HTR-8/SVneo (cell line): ENCODE results near the gene KRTAP4-5.
"Not testable (repeated sequence)": the region's sequence is repeated elsewhere in the genome, so short reads cannot be mapped to it uniquely, and the experiment has no call there.

Source experiments
- DNase-seq: peaks from one replicate; pipeline ENCODE4 v3.0.0; 2011; ENCODE audit warnings: low spot score, mixed read lengths; ENCODE audit not compliant: insufficient read length
- FAIRE-seq: peaks from 2 replicates; lab custom pipeline; 2011; peaks lifted over from hg19 to GRCh38; lab: Jason Lieb, UNC

KRTAP4-5 gene

GRCh38 chr17:41149652-41149985, at the start of gene KRTAP4-5:
KRTAP4-5 (minus strand) TSS chr17:41149825; CDS start chr17:41149767, 58 bp downstream.
- no peak for DNase-seq
- peak; percentile 13 for FAIRE-seq

GRCh38 chr17:41196068-41196467, 46.4 kb upstream of the KRTAP4-5 start:
- no peak for DNase-seq
- no peak for FAIRE-seq

GRCh38 chr17:41190328-41190727, 40.7 kb upstream of the KRTAP4-5 start:
- DNase-seq (no peak), FAIRE-seq (peak; percentile 74)

DNA sequence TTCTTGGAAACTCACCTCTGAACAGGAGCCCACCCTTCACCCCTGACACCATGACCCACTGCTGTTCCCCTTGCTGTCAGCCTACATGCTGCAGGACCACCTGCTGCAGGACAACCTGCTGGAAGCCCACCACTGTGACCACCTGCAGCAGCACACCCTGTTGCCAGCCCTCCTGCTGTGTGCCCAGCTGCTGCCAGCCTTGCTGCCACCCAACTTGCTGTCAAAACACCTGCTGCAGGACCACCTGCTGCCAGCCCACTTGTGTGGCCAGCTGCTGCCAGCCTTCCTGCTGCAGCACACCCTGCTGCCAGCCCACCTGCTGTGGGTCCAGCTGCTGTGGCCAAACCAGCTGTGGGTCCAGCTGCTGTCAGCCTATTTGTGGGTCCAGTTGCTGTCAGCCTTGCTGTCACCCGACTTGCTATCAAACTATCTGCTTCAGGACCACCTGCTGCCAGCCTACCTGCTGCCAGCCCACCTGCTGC, 40.3 kb upstream of the KRTAP4-5 start, which contains the start of gene KRTAP9-1:
Gene KRTAP9-1 (plus strand): TSS at position 51 of the 482 bp plus-strand sequence. CDS start 0 bp downstream, at position 51.
- FAIRE-seq, DNase-seq: not testable (repeated sequence)

DNA sequence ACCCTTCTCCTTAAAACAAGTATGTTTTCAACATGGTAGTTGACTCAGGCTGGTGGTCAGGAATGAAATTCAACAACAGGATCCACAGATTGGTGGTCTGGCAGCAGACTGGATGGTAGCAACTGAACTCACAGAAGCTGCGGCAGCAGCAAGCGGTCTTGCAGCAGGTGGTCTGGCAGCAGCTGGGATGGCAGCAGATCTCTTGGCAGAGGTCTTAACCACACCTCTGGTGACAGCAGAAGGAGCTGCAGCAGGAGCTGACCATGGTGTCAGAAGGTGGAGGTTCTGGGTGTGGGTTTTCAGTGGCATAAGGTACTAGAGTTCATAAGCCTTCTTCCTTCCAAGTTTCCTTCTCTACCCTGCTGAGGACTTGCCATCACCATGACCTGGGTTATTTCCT, 37.2 kb upstream of the KRTAP4-5 start:
- FAIRE-seq (no peak), DNase-seq (no peak)

- DNase-seq, result no peak
- peak; percentile 9 for FAIRE-seq
Measured at GRCh38 chr17:41185001-41185400, 35.4 kb upstream of the KRTAP4-5 start.

DNA sequence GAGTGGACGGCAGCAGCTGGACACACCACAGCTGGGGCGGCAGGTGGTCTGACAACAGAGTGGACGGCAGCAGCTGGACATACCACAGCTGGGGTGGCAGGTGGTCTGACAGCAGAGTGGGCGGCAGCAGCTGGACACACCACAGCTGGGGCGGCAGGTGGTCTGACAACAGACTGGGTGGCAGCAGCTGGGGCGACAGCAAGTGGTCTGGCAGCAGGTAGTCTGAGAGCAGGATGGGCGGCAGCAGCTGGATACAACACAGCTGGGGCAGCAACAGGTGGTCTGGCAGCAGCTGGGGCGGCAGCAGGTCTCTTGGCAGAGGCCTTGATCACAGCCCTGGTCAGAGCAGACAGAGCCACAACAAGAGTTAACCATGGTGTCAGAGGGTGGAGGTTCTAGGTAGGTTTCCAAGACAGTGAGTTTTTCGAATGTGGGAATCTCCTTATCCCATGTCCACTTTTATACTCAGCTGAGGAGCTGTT, 34.9 kb upstream of the KRTAP4-5 start, which contains the start of gene KRTAP4-1:
Gene KRTAP4-1 (minus strand): TSS at position 432 of the 482 bp plus-strand sequence. CDS start 57 bp downstream, at position 375.
- FAIRE-seq, result peak; percentile 95
- DNase-seq, result no peak

DNA sequence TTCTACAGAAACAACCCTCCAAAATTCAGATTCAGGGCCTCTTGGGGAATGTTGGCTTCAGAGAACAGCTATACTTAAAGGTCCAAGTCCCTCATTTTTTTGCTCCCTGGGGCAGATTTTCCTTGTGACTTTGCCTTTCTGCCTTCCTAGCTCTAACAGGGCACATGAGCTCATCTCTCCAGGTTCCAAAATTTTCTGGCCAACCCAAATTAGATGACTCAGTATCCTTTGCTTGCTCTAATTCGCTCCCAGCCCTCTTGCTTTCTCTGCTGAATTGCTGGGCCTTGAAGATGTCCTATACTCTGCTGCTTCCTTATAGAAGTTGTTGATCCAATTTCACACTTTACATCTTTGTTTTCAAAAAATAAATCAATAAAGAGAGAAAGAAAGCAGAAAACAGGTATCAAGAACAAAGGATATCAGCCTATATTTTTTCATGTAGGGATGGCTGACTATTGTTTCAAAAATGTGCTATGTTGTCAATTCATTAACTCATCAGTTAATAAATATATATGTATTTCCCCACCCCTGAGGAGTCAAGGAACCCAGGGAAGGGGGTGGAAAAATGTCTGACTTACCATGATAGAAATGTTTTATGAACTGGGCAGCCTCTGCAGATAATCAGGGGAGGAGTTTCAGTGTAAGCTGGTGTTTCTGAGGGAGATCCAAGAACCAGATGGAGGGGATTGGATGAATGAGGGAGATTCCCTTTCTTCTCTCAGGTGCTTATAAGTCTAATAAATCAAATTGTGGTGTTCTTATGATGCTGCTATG, 29.4 kb upstream of the KRTAP4-5 start:
- FAIRE-seq (no peak), DNase-seq (no peak)

DNA sequence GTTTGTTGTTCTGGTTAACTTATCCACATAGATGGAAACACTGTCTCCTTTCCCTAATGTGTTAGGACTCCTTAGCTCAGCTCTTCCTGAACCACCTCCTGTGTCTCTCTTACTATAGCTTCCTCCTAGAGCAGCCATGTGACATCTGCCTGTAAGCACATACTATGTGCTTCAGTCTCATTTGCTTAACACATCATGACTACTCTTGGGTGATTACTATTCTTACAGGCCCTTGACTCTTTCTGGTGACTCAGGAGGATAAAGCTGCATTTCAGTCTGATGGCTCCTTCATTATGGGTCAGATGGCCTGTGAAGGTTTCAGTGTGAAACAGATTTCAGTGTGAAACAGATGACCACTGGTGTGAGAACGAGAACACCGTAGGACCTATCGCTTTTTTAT, 28.7 kb upstream of the KRTAP4-5 start:
- no peak for FAIRE-seq
- DNase-seq, result no peak

GRCh38 chr17:41177727-41178271, 28.2 kb upstream of the KRTAP4-5 start, which contains the start of gene KRTAP4-2:
KRTAP4-2 (minus strand) TSS chr17:41178221; CDS start chr17:41178164, 57 bp downstream.
- no peak for DNase-seq
- FAIRE-seq, result peak; percentile 42

DNA sequence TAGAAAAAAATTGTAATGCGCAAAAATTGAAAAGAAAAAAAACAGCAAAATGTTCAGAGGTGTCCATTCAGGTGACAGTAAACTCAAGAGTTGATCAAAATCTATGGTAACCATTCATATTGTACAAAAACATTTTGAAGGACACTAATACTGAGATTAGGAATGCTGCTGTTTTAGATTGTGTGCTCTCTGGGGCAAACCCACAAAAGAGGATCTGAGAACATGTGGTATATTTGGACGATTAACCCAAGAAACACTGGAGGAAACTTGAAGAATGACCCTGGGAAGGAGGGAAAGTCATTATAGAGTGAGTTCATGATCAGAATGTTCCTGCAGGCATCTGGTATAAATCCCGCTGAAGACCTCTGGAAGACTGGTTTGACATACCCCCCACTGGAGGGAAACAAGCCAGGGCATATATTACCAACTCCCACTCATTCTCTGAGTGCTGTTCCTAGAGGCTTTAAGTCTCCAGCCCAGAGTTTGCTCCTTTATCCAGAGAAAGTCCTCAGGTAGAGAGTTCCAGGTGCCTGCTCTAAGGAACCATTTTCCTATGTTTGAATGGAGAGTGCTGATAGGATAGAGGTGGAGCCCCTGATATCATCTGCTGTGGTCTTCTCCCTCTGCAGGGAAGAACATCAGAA, 27.2 kb upstream of the KRTAP4-5 start:
- no peak for FAIRE-seq

DNA sequence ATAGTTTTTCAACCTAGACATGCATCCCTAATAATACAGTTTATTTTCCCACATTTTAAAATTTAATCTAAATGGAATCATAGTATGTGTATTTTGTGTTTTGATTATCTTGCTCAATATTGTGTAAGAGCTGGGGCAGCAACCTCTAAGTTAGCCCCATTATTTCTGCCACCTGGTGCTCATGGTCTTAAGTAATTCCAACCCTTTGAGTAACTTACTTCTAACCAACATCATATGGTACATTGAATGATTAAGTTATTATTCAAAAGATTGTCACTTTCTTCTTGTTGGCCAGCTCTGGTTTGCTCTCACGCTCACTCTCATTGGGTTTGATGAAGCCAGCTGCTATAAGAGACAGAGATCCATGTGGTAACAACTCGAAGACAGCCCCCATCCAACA, 22.3 kb upstream of the KRTAP4-5 start:
- FAIRE-seq, result no peak
- no peak for DNase-seq

More for the DNA sequence above, 27.2 kb upstream of the KRTAP4-5 start:
- DNase-seq, result no peak

DNA sequence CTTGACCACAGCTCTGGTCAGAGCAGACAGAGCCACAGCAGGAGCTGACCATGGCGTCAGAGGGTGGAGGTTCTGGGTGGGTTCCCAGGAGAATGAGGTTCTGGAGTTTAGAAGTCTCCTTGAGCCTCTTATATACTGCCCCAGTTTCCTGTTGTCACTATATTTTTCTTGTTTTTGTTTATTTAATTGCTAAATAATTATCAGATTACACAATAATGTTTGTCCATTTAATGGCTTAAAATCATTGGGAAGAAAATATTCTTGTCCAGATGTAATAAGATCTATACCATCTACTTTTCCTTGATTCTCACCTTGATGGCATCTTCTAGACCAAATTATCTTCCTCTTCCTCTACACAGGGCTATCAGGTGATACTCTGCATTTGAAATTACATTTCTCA, 18.5 kb upstream of the KRTAP4-5 start, which contains the start of gene KRTAP4-3:
Gene KRTAP4-3 (minus strand): TSS at position 101 of the 400 bp plus-strand sequence. CDS start 49 bp downstream, at position 52.
- FAIRE-seq (no peak), DNase-seq (no peak)

DNA sequence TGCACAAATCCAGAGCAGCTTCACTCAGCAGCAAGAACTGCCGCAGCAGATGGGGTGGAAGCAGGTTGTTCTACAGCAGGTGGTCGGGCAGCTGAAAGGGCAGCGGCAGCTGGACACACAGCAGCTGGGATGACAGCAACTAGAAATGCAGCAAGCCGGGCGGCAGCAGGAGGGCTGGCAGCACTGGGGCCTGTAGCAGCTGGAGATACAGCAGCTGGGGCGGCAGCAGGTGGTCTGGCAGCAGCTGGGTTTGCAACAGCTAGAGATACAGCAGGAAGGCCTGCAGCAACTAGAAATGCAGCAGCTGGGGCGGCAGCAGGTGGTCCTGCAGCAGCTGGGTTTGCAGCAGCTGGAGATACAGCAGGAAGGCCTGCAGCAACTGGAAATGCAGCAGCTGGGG, 17.9 kb upstream of the KRTAP4-5 start:
- no peak for FAIRE-seq
- no peak for DNase-seq

DNA sequence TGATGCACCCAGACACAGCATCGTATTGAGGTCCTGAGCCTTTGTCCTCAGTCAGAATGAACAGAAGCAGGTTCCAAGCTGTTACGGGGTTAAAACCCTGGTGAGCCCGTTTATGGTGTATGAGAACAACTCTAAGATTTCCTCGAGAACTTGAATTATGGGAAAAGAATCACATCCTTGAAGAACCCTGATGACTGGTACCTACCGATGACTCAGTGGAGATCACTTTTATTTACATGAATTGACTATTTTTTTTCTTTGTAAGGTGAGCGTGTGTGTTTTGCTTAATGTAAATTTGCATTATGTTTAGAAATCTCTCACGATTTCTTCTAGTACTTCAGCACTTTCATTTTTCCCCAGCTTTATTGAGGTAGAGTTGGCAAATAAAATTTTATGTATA, 14.2 kb upstream of the KRTAP4-5 start:
- DNase-seq, result no peak
- FAIRE-seq, result no peak

DNA sequence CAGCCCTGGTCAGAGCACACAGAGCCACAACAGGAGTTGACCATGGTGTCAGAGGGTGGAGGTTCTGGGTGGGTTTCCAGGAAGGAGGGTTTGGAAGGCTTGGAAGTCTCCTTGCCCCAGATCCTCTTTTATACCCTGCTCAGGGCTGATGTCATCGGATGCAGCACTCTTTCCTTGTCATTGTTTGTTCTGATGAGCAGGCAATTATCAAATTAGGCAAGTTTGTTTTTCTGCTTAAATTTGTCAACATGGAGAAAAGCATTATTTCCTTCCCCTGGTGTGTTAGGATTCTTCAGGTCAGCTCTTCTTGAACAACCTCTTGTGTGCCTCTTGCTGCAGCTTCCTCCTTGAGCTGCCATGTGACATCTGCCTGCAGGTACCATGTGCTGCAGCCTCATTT, 11.0 kb upstream of the KRTAP4-5 start, which contains the start of gene KRTAP4-4:
Gene KRTAP4-4 (minus strand): TSS at position 101 of the 400 bp plus-strand sequence. CDS start 57 bp downstream, at position 44.
- no peak for FAIRE-seq
- no peak for DNase-seq

GRCh38 chr17:41160190-41160589, 10.6 kb upstream of the KRTAP4-5 start:
- FAIRE-seq, DNase-seq: not testable (repeated sequence)

DNA sequence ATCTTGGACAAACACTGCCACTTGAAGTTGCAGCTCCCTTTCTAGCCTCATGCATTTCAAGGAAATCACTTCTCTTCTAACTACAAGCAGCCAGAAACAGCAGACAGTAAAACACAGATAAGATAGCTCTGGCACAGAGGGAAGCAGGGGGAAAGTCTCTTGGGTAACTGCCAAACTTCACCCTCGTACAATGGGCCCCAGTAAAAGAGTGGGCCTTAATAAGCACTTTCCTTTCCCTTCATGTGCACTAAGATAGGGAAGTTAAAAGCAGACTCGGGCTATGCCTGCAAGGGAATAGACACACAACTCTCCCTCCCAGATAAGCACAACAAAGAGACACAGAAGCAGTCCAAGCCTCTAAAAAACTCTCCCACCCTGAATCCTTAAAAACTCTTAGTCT, 4.2 kb upstream of the KRTAP4-5 start:
- DNase-seq (no peak), FAIRE-seq (peak; percentile 82)

DNA sequence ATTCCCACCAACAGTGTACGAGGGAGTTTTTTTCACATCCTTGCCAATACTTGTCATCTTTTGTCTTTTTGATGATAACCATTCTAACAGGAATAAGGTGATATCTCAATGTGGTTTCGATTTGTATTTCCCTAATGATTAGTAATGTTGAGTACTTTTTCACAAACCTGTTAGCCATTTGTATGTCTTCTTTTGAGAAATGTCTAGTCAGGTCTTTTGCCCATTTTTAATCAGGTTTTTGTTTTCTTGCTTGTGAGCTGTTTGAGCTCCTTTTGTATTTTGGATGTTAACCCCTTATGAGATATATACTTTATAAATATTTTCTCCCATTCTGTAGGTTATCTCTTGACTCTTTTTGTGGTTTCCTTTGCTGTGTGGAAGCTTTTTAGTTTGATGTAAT, 1.9 kb upstream of the KRTAP4-5 start:
- no peak for FAIRE-seq
- DNase-seq, result no peak

DNA sequence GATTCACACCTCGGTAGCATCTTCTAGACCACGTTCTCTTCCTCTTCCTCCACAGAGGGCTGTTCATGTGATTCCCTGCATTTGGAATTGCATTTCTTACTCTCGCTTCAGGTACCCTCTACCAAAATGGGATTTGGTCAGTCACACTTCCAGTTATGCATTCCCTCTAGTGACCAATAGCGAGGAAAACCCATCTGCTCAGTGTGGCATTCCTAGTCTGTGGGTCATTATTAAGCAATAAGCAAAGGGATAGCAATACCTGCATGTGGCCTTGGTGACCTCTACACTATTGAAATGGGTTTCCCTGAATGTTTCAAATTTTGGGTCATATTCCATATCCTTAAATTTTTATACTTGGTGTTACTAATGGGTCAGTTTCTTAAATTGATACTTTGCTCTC, 401 bp upstream of the KRTAP4-5 start:
- FAIRE-seq, result peak; percentile 66
- no peak for DNase-seq
